H1 (cell line): ENCODE results near the gene TAS1R3. TPM values are rescaled to one million over a fixed set of nuclear protein-coding genes. Genes with fewer than 3 reads are reported as not detected.

Experiments
- CTCF ChIA-PET: fragments of 300-600 bp; sonication (Branson Sonifier 250); formaldehyde crosslinking; loops from one replicate; lab custom pipeline; 2021; ENCODE audit not compliant: partially characterized antibody; lab: Charles Lee
- POLR2A ChIA-PET: fragments of 300-600 bp; sonication (Branson Sonifier 250); formaldehyde crosslinking; loops from one replicate; lab custom pipeline; 2021; ENCODE audit warnings: inconsistent platforms; ENCODE audit not compliant: partially characterized antibody; lab: Charles Lee
- DNase-seq, 2 experiments: peaks; one replicate each; pipeline versions ENCODE4 v3.0.0 to v3.0.0-alpha.2; 2010 to 2022; ENCODE audit warnings: low spot score in 2 of 2, low read depth in 1 of 2, mixed read lengths in 1 of 2
- FAIRE-seq: peaks from 2 replicates; lab custom pipeline; 2011; peaks lifted over from hg19 to GRCh38; lab: Jason Lieb, UNC
- H2AFZ ChIP-seq: 2 replicates; pipeline ENCODE4 v1.8.1; 2012; ENCODE audit warnings: low read length, inconsistent platforms
- H2AK5ac ChIP-seq: 2 replicates; pipeline ENCODE4 v1.6.1; 2013; ENCODE audit warnings: low read depth, low read length
- H2BK120ac ChIP-seq: replicated peaks from 2 replicates; pipeline ENCODE3; 2013; ENCODE audit warnings: low read depth, low read length, inconsistent platforms
- H2BK12ac ChIP-seq: 2 replicates; pipeline ENCODE4 v1.6.1; 2013; ENCODE audit warnings: low read depth, low read length
- H2BK15ac ChIP-seq: 2 replicates; pipeline ENCODE4 v1.6.1; 2013; ENCODE audit warnings: low read length
- H2BK20ac ChIP-seq: 2 replicates; pipeline ENCODE4 v1.6.1; 2013; ENCODE audit warnings: low read length
- H2BK5ac ChIP-seq: 2 replicates; pipeline ENCODE4 v1.6.1; 2013; ENCODE audit warnings: low read depth, low read length
- H3K14ac ChIP-seq: 2 replicates; pipeline ENCODE4 v1.6.1; 2013; ENCODE audit warnings: inconsistent platforms; ENCODE audit not compliant: insufficient read length
- H3K18ac ChIP-seq: 2 replicates; pipeline ENCODE4 v1.6.1; 2013; ENCODE audit warnings: low read length; ENCODE audit errors: extremely low read depth
- H3K23ac ChIP-seq: 2 replicates; pipeline ENCODE4 v1.6.1; 2013; ENCODE audit warnings: inconsistent platforms; ENCODE audit not compliant: insufficient read length
- H3K23me2 ChIP-seq: 2 replicates; pipeline ENCODE4 v1.6.1; 2013; ENCODE audit warnings: low read depth, low read length
- H3K27ac ChIP-seq: 2 replicates; pipeline ENCODE4 v1.6.1; 2011; ENCODE audit warnings: low read depth, low read length, inconsistent platforms
- H3K27me3 ChIP-seq, 4 experiments: replicated peaks in 1 of 4; 1 replicate in 1 of 4; 2 replicates in 3 of 4; pipeline versions ENCODE4 v1.6.1 to v1.8.1; 2011 to 2013; ENCODE audit warnings: low read length in 3 of 4, mild to moderate bottlenecking in 3 of 4, inconsistent platforms in 2 of 4, mixed read lengths in 2 of 4, moderate library complexity in 1 of 4; ENCODE audit not compliant: control insufficient read depth in 3 of 4, insufficient read depth in 3 of 4; ENCODE audit errors: extremely low read depth in 1 of 4
- H3K36me3 ChIP-seq, 4 experiments: 2 replicates each; pipeline versions ENCODE4 v1.6.1 to v1.8.1; 2011 to 2013; ENCODE audit warnings: mild to moderate bottlenecking in 4 of 4, low read length in 3 of 4, moderate library complexity in 2 of 4, control low read depth in 1 of 4, inconsistent platforms in 1 of 4; ENCODE audit not compliant: insufficient read depth in 4 of 4, control insufficient read depth in 2 of 4
- H3K4ac ChIP-seq: replicated peaks from 2 replicates; pipeline ENCODE3; 2013; ENCODE audit warnings: low read length, low read depth, mixed read lengths, inconsistent platforms; ENCODE audit not compliant: insufficient read length
- H3K4me1 ChIP-seq, 4 experiments: replicated peaks in 1 of 4; 1 replicate in 1 of 4; 2 replicates in 3 of 4; pipeline versions ENCODE4 v1.6.1 to v1.8.1; 2011 to 2013; ENCODE audit warnings: low read length in 3 of 4, inconsistent platforms in 2 of 4, mixed read lengths in 1 of 4; ENCODE audit not compliant: insufficient read depth in 4 of 4, control insufficient read depth in 3 of 4
- H3K4me2 ChIP-seq, 2 experiments: 2 replicates each; pipeline versions ENCODE4 v1.6.1 to v1.8.1; 2011 to 2013; ENCODE audit warnings: low read depth in 2 of 2, low read length in 2 of 2, control low read depth in 1 of 2, inconsistent platforms in 1 of 2, mild to moderate bottlenecking in 1 of 2; ENCODE audit not compliant: insufficient read depth in 1 of 2
- H3K4me3 ChIP-seq, 4 experiments: fragments of 200-600, 300-600 bp in 1 of 4; sonication (generic), shearing (Covaris generic), sonication (Bioruptor Twin) in 1 of 4; 2 replicates each; pipeline versions ENCODE4 v1.5.1 to v1.8.1; 2011 to 2016; ENCODE audit warnings: low read length in 4 of 4, low read depth in 3 of 4, control low read depth in 2 of 4, inconsistent platforms in 2 of 4, mild to moderate bottlenecking in 2 of 4, mixed read lengths in 1 of 4, moderate library complexity in 1 of 4; ENCODE audit not compliant: insufficient read depth in 2 of 4; ENCODE audit errors: extremely low read depth in 1 of 4
- H3K56ac ChIP-seq: replicated peaks from 2 replicates; pipeline ENCODE3; 2013; ENCODE audit warnings: low read depth, mild to moderate bottlenecking, mixed read lengths, low read length, inconsistent platforms; ENCODE audit not compliant: insufficient read length
- H3K79me1 ChIP-seq: 2 replicates; pipeline ENCODE4 v1.6.1; 2013; ENCODE audit warnings: low read depth, low read length, control low read depth
- H3K79me2 ChIP-seq, 2 experiments: 2 replicates each; pipeline versions ENCODE4 v1.6.1 to v1.8.1; 2012 to 2013; ENCODE audit warnings: low read length in 2 of 2, mild to moderate bottlenecking in 2 of 2, inconsistent platforms in 1 of 2; ENCODE audit not compliant: insufficient read depth in 2 of 2, control insufficient read depth in 1 of 2
- H3K9ac ChIP-seq, 4 experiments: replicated peaks in 1 of 4; 1 replicate in 1 of 4; 2 replicates in 3 of 4; pipeline versions ENCODE4 v1.6.1 to v1.8.1; 2011 to 2013; ENCODE audit warnings: low read depth in 3 of 4, low read length in 3 of 4, control low read depth in 2 of 4, mild to moderate bottlenecking in 2 of 4, moderate library complexity in 2 of 4, inconsistent platforms in 1 of 4; ENCODE audit errors: extremely low read depth in 1 of 4
- H3K9me3 ChIP-seq, 2 experiments: 2 replicates each; pipeline versions ENCODE4 v1.6.1 to v1.8.1; 2012 to 2013; ENCODE audit warnings: mild to moderate bottlenecking in 2 of 2, moderate library complexity in 2 of 2, control low read depth in 1 of 2, inconsistent platforms in 1 of 2, low read depth in 1 of 2, low read length in 1 of 2, mixed read lengths in 1 of 2; ENCODE audit not compliant: insufficient read depth in 2 of 2
- H4K20me1 ChIP-seq, 2 experiments: replicated peaks in 1 of 2; 2 replicates each; pipeline versions ENCODE3 to v1.8.1; 2011 to 2013; ENCODE audit warnings: inconsistent platforms in 2 of 2, low read length in 2 of 2, mild to moderate bottlenecking in 1 of 2; ENCODE audit not compliant: insufficient read depth in 2 of 2, control insufficient read depth in 1 of 2
- H4K5ac ChIP-seq: 2 replicates; pipeline ENCODE4 v1.6.1; 2013; ENCODE audit warnings: low read length, low read depth, mixed read lengths, inconsistent platforms; ENCODE audit not compliant: insufficient read length
- H4K8ac ChIP-seq: 2 replicates; pipeline ENCODE4 v1.8.0; 2013; ENCODE audit warnings: mild to moderate bottlenecking, moderate library complexity, low read length, inconsistent platforms; ENCODE audit not compliant: insufficient read depth; ENCODE audit errors: extremely low read depth
- H4K91ac ChIP-seq: replicated peaks from 2 replicates; pipeline ENCODE3; 2013; ENCODE audit warnings: low read length, mixed read lengths, inconsistent platforms; ENCODE audit not compliant: insufficient read length
- ASH2L ChIP-seq: fragments of 200-600, 300-600 bp; sonication (generic); IDR thresholded peaks from one replicate; pipeline ENCODE4 v1.7.1; 2017; ENCODE audit warnings: low read length
- GABPA ChIP-seq: IDR thresholded peaks from 2 replicates; pipeline ENCODE4 v1.6.1; 2011; ENCODE audit warnings: mild to moderate bottlenecking, low read length, moderate library complexity, borderline replicate concordance; ENCODE audit not compliant: insufficient read depth
- SIN3A ChIP-seq, 2 experiments: IDR thresholded peaks in 1 of 2; conservative IDR thresholded peaks in 1 of 2; 2 replicates each; pipeline ENCODE4 v1.6.1; 2011 to 2012; ENCODE audit warnings: low read length in 2 of 2, improper control_type of control experiment in 1 of 2, low read depth in 1 of 2, mild to moderate bottlenecking in 1 of 2
- WGBS, 2 experiments: shearing (Covaris generic) in 1 of 2; methylation state at CpG; one replicate each; pipeline versions ENCODE4 v1.1.6 to v1.1.7; 2013 to 2015; ENCODE audit warnings: low lambda C conversion rate in 2 of 2, mixed read lengths in 2 of 2, inconsistent platforms in 1 of 2, low coverage in 1 of 2, missing lambda C conversion rate in 1 of 2; ENCODE audit not compliant: insufficient replicate concordance in 2 of 2, insufficient coverage in 1 of 2, insufficient read length in 1 of 2; ENCODE audit errors: extremely low coverage in 1 of 2, missing lambda C conversion rate in 1 of 2; 5-methylcytosine and 5-hydroxymethylcytosine counted together
- polyA plus RNA-seq, 7 experiments: library from polyadenylated mRNA; depleted of rRNA in 3 of 7; stranded (reverse) in 5 of 7; unstranded in 2 of 7; fragments of >200 nt in 5 of 7; fragments of 200-250 nt in 2 of 7; gene quantifications; 1 replicate in 5 of 7; 2 replicates in 1 of 7; 4 replicates in 1 of 7; pipeline versions ENCODE4 v1.2.1 to v1.2.3, GENCODE V29; 2011 to 2013; ENCODE audit warnings: missing spikeins in 2 of 7, mixed read lengths in 2 of 7
- total RNA-seq: library from RNA; stranded (reverse); fragmentation: NEBNext Ultra II Directional; extraction: Animal tissue kit (Norgen Biotek cat#: 25700); gene quantifications from 2 replicates; pipeline ENCODE4 v1.2.1, GENCODE V29; 2021

TAS1R3 gene
- total and polyA plus RNA-seq, 2 of the 8 experiments (the other 6 are each of a cell fraction or from before 2014, with no cell fraction given), result 0.03 to 0.19 TPM

DNA sequence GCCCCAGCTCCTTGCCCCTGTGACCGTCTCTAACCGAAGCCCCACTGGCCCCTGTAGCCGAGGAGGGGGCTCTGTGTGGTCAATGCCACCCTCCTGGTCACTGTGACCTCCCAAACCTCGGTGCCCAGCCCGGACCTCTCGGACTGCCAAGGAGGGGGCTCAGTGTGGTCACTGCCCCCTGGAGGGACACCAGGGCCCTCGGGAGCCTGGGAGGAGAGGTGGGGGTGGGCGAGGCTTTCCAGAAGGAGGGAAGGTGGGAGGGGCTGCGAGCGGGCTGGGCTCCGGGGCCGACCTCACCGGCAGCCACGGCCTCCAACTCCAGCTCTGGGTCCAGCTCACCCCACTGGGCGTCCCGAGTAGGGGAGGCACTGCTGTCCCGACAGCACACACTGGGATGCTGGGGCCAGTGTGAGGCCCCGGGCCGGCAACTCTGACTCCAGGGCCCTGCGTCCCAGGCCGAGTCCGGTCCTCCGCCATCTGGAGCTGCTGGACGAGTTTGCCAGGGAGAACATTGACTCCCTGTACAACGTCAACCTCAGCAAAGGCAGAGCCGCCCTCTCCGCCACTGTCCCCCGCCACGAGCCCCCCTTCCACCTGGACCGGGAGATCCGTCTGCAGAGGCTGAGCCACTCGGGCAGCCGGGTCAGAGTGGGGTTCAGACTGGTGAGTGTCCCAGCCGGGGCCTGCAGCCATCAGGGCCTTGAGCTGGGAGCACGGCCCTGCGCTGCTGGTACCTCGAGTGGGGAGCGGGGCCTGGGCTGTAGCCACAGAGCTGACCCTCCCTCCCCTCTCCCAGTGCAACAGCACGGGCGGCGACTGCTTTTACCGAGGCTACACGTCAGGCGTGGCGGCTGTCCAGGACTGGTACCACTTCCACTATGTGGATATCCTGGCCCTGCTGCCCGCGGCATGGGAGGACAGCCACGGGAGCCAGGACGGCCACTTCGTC lies 44.5 kb upstream of the TAS1R3 start:
- H3K4me2 ChIP-seq, result no peak overlapping the region
- peaks cover 0 to 1% (median under 1%) of the 10 kb centered on the region in 4 experiments; a peak in 1 of 7 replicates for H3K4me1 ChIP-seq
- no peak overlapping the region for H3K23ac ChIP-seq
- H3K4ac ChIP-seq, result no peak overlapping the region
- H3K4me3 ChIP-seq, result no peak overlapping the region
- H4K20me1 ChIP-seq, result no peaks in the 10 kb centered on the region
- H4K8ac ChIP-seq, result peak overlapping the region; percentile 62
- H2BK15ac ChIP-seq, result peak overlapping the region; percentile 53; the same call in 1 of the 2 replicates
- H3K79me2 ChIP-seq, result no peaks in the 10 kb centered on the region
- no peak overlapping the region; the same call in 1 of the 2 replicates for H3K27ac ChIP-seq
- POLR2A ChIA-PET, result interaction anchor here (1.0 to 2.6 kb wide), 4 partner anchors 10 to 28 kb away, joined by 3 to 12 read pairs (median 3); partner anchors contain the start of gene UBE2J2
- WGBS, 2 experiments, result 86% methylated on average over 39 of the region's 50 CpGs; no CpG with 5 or more reads in 1 of the 2 experiments
- H3K9ac ChIP-seq, result no peak overlapping the region
- no peak overlapping the region for H2AK5ac ChIP-seq
- no peak overlapping the region for H4K5ac ChIP-seq
- 0 out of 2 replicates have a peak overlapping the region, but pooled peaks have one; percentile 68 for H2BK12ac ChIP-seq
- H2BK120ac ChIP-seq, result no peak overlapping the region
- H3K36me3 ChIP-seq, result no peaks in the 10 kb centered on the region
- no peak overlapping the region for H3K18ac ChIP-seq
- FAIRE-seq (no peak), DNase-seq (no peak)
- no peak overlapping the region for H3K56ac ChIP-seq
- CTCF ChIA-PET, result interaction anchor here (1.2 to 1.6 kb wide), 5 partner anchors 13 to 47 kb away, joined by 3 to 5 read pairs (median 3); no protein-coding TSS in a partner anchor
- H3K79me1 ChIP-seq, result no peaks in the 10 kb centered on the region
- H3K14ac ChIP-seq, result no peak overlapping the region
- no peak overlapping the region for H2AFZ ChIP-seq
- H3K27me3 ChIP-seq, result no peaks in the 10 kb centered on the region
- H2BK20ac ChIP-seq, result no peak overlapping the region
- no peak overlapping the region for H2BK5ac ChIP-seq
- H3K9me3 ChIP-seq, result peaks cover 0 to 2% of the 10 kb centered on the region in 2 experiments; a peak in 1 of 4 replicates
- no peak overlapping the region for H4K91ac ChIP-seq
- no peaks in the 10 kb centered on the region for H3K23me2 ChIP-seq
- TF ChIP-seq GABPA (no peak), ASH2L (no peak), SIN3A (conservative IDR thresholded peaks at IDR 0.05 in 1 of 2, IDR thresholded peaks at IDR 0.05 in 1 of 2; ENCODE audit: low read depth in 1 of 2, low read length in 2 of 2) (no peak)
